Astrocyte (in vitro differentiated cells and primary cell): ENCODE results near the gene COL23A1. TPM values are rescaled to one million over a fixed set of nuclear protein-coding genes. Genes with fewer than 3 reads are reported as not detected.

Experiments
- DNase-seq: peaks from one replicate; pipeline ENCODE4 v3.0.0-alpha.2; 2010; ENCODE audit warnings: low read depth
- FAIRE-seq: peaks from 2 replicates; lab custom pipeline; 2011; peaks lifted over from hg19 to GRCh38; lab: Jason Lieb, UNC
- H2AFZ ChIP-seq: 2 replicates; pipeline ENCODE4 v1.6.0; 2012; ENCODE audit warnings: low read depth, low read length, inconsistent platforms
- H3K27ac ChIP-seq: 2 replicates; pipeline ENCODE4 v1.5.1; 2011; ENCODE audit warnings: low read depth, low read length, inconsistent platforms
- H3K27me3 ChIP-seq: 2 replicates; pipeline ENCODE4 v1.6.0; 2011; ENCODE audit warnings: low read length, inconsistent platforms; ENCODE audit not compliant: insufficient read depth
- H3K36me3 ChIP-seq: 2 replicates; pipeline ENCODE4 v1.5.1; 2011; ENCODE audit warnings: low read length, inconsistent platforms; ENCODE audit not compliant: insufficient read depth
- H3K4me1 ChIP-seq: 2 replicates; pipeline ENCODE4 v1.5.1; 2011; ENCODE audit warnings: low read length, inconsistent platforms; ENCODE audit not compliant: insufficient read depth
- H3K4me2 ChIP-seq: 2 replicates; pipeline ENCODE4 v1.6.0; 2012; ENCODE audit warnings: low read length, inconsistent platforms
- H3K4me3 ChIP-seq: 2 replicates; pipeline ENCODE4 v1.5.1; 2011; ENCODE audit warnings: low read depth, mild to moderate bottlenecking, low read length, inconsistent platforms; ENCODE audit not compliant: insufficient read depth
- H3K79me2 ChIP-seq: 2 replicates; pipeline ENCODE4 v1.6.0; 2012; ENCODE audit warnings: mild to moderate bottlenecking, low read length, inconsistent platforms; ENCODE audit not compliant: insufficient read depth
- H3K9ac ChIP-seq: 2 replicates; pipeline ENCODE4 v1.6.0; 2012; ENCODE audit warnings: mild to moderate bottlenecking, low read length, inconsistent platforms
- H3K9me3 ChIP-seq: 2 replicates; pipeline ENCODE4 v1.5.1; 2012; ENCODE audit warnings: low read depth, mild to moderate bottlenecking, low read length, inconsistent platforms; ENCODE audit not compliant: insufficient read depth
- H4K20me1 ChIP-seq: 2 replicates; pipeline ENCODE4 v1.6.0; 2012; ENCODE audit warnings: low read length, inconsistent platforms; ENCODE audit not compliant: insufficient read depth
- H3K27ac Mint-ChIP-seq: one replicate; pipeline ENCODE4 v1.8.0; 2021; ENCODE audit warnings: mild to moderate bottlenecking, mixed read lengths; ENCODE audit not compliant: unreplicated experiment
- H3K27me3 Mint-ChIP-seq: one replicate; pipeline ENCODE4 v1.8.0; 2021; ENCODE audit warnings: low read depth, mixed read lengths; ENCODE audit not compliant: unreplicated experiment
- H3K36me3 Mint-ChIP-seq: one replicate; pipeline ENCODE4 v1.8.0; 2021; ENCODE audit warnings: low read depth, mixed read lengths; ENCODE audit not compliant: unreplicated experiment
- H3K4me1 Mint-ChIP-seq: one replicate; pipeline ENCODE4 v1.8.0; 2021; ENCODE audit warnings: low read depth, mixed read lengths; ENCODE audit not compliant: unreplicated experiment
- H3K4me3 Mint-ChIP-seq: one replicate; pipeline ENCODE4 v1.8.0; 2021; ENCODE audit warnings: mild to moderate bottlenecking, moderate library complexity, mixed read lengths; ENCODE audit not compliant: unreplicated experiment
- H3K9me3 Mint-ChIP-seq: one replicate; pipeline ENCODE4 v1.8.0; 2021; ENCODE audit warnings: mild to moderate bottlenecking, mixed read lengths; ENCODE audit not compliant: unreplicated experiment
- CTCF ChIP-seq: IDR thresholded peaks from 2 replicates; pipeline ENCODE4 v1.5.1; 2011; ENCODE audit warnings: low read depth, mild to moderate bottlenecking, inconsistent platforms, low read length, moderate library complexity; ENCODE audit not compliant: insufficient read depth
- EZH2 ChIP-seq: IDR thresholded peaks from 2 replicates; pipeline ENCODE4 v1.6.1; 2012; ENCODE audit warnings: mild to moderate bottlenecking, low read length, inconsistent platforms; ENCODE audit not compliant: insufficient read depth
- total RNA-seq: library from RNA; stranded (reverse); gene quantifications from 2 replicates; pipeline ENCODE4 v1.2.1, GENCODE V29; 2021

COL23A1 gene
- total RNA-seq, 1 donor from 2014 or later = 0.16 TPM

GRCh38 chr5:178532236-178532635 is 58.0 kb downstream of the COL23A1 start:
- FAIRE-seq (no peak), DNase-seq (no peak)
- Histone ChIP-seq H3K9ac (no peak overlapping the region), H3K27ac (no peak overlapping the region), H3K4me1 (no peaks in the 10 kb centered on the region), H3K27me3 (no peaks in the 10 kb centered on the region), H3K79me2 (no peaks in the 10 kb centered on the region), H4K20me1 (no peaks in the 10 kb centered on the region), H3K4me2 (no peak overlapping the region), H3K36me3 (no peaks in the 10 kb centered on the region), H3K9me3 (no peaks in the 10 kb centered on the region), H3K4me3 (no peak overlapping the region), H2AFZ (no peak overlapping the region)
- Mint-ChIP-seq H3K4me1 (no peaks in the 10 kb centered on the region), H3K27me3 (peaks cover 17% of the 10 kb centered on the region), H3K36me3 (no peaks in the 10 kb centered on the region), H3K4me3 (no peak overlapping the region), H3K27ac (no peak overlapping the region), H3K9me3 (peaks cover 11% of the 10 kb centered on the region)
- TF ChIP-seq CTCF = no peak
- no peak for TF ChIP-seq EZH2

GRCh38 chr5:178531786-178532185 is 58.4 kb downstream of the COL23A1 start:
- H3K9me3 Mint-ChIP-seq = peaks cover 11% of the 10 kb centered on the region
- Histone ChIP-seq H3K4me3 (no peak overlapping the region), H3K27me3 (no peaks in the 10 kb centered on the region), H3K79me2 (no peaks in the 10 kb centered on the region), H3K9me3 (no peaks in the 10 kb centered on the region), H2AFZ (no peak overlapping the region), H3K4me2 (no peak overlapping the region), H4K20me1 (no peaks in the 10 kb centered on the region), H3K4me1 (no peaks in the 10 kb centered on the region), H3K27ac (no peak overlapping the region), H3K9ac (no peak overlapping the region), H3K36me3 (no peaks in the 10 kb centered on the region)
- H3K4me1 Mint-ChIP-seq = no peaks in the 10 kb centered on the region
- no peaks in the 10 kb centered on the region for H3K36me3 Mint-ChIP-seq
- no peak overlapping the region for H3K4me3 Mint-ChIP-seq
- peaks cover 17% of the 10 kb centered on the region for H3K27me3 Mint-ChIP-seq
- DNase-seq (no peak), FAIRE-seq (no peak)
- no peak overlapping the region for H3K27ac Mint-ChIP-seq
- no peak for TF ChIP-seq EZH2
- TF ChIP-seq CTCF = no peak

GRCh38 chr5:178530526-178530925 is 59.7 kb downstream of the COL23A1 start:
- Histone ChIP-seq H3K27ac (no peak overlapping the region), H3K79me2 (no peaks in the 10 kb centered on the region), H3K4me2 (no peak overlapping the region), H2AFZ (no peak overlapping the region), H3K27me3 (no peaks in the 10 kb centered on the region), H3K9me3 (no peaks in the 10 kb centered on the region), H3K4me1 (no peaks in the 10 kb centered on the region), H4K20me1 (no peaks in the 10 kb centered on the region), H3K9ac (no peak overlapping the region), H3K36me3 (no peaks in the 10 kb centered on the region), H3K4me3 (no peak overlapping the region)
- DNase-seq (no peak), FAIRE-seq (no peak)
- H3K27ac Mint-ChIP-seq = no peak overlapping the region
- TF ChIP-seq EZH2 = no peak
- TF ChIP-seq CTCF = no peak
- H3K4me3 Mint-ChIP-seq = no peak overlapping the region
- H3K36me3 Mint-ChIP-seq = no peaks in the 10 kb centered on the region
- H3K9me3 Mint-ChIP-seq = peaks cover 11% of the 10 kb centered on the region
- peaks cover 17% of the 10 kb centered on the region for H3K27me3 Mint-ChIP-seq
- H3K4me1 Mint-ChIP-seq = peaks cover 5% of the 10 kb centered on the region
